ENCODE results near the gene DIPK1A.

Gene DIPK1A

GRCh38 chr1:92961131-92961895 is at the start of gene DIPK1A:
Gene DIPK1A, minus strand, starts transcription at chr1:92961462. Its CDS starts 33 bp downstream, at chr1:92961429.
- peak; percentile 48 to 52 for DNase-seq (ENCODE audit: low read depth in 1 of 2, low spot score in 1 of 2)

DNA sequence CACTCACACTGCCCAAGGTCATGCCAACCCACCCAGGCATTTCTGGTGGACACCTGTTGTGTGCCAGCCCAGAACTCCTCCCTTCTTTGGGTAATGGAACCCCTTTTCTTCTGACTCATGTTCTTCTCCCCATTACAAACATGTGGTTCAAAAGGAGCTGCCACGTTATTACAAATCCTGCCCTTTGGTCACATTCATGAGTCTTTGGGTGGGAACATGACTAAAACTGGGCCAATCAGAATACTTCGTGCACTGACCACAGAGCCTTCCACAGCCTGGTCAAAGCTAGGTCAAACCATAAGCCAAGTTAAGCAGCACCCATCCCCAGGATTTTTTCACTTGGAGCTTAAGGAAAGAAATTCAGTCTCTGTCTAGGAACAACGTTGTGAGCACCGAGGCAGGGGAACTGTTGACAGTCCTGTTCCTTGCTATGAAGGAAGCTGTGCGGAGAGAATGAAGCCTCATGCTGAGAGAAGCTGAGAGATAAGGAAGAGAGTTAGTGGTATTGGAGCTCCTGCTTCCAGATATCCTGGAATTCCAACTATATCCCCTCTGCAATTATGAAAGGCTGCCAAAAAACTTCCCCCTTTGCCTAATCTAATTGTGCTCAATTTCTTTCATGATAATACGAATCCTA is 46.8 kb upstream of the DIPK1A start:
- DNase-seq (ENCODE audit: low read depth in 1 of 2, low spot score in 1 of 2): no peak

- no peak for DNase-seq (ENCODE audit: low read depth in 1 of 2, low spot score in 1 of 2)
These were observed 44.0 kb upstream of the DIPK1A start for GRCh38 chr1:93005252-93005598.

- DNase-seq (ENCODE audit: low read depth in 1 of 2, low spot score in 1 of 2): no peak
These were observed 43.4 kb upstream of the DIPK1A start for GRCh38 chr1:93004566-93005251.

DNA sequence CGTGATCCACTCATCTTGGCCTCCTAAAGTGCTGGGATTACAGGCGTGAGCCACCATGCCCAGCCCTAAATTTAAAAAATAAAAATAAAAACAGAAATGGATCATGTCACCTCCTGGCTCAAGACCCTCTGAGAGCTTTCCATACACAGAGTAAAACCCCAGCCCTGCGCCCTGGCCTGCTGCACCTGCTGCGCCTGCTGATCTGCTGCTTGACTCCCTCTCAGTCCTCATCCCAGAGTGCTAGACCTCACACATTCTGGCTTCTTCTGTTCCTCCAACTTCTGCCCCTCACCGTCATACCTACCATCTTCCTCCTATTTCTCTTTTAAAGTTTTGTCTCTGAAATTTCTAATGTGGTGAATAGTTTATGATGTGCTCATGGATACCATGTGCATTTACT is 42.7 kb upstream of the DIPK1A start:
- DNase-seq (ENCODE audit: low read depth in 1 of 2, low spot score in 1 of 2): no peak

- DNase-seq (ENCODE audit: low read depth in 1 of 2, low spot score in 1 of 2): no peak
These were observed 41.5 kb upstream of the DIPK1A start for GRCh38 chr1:93002781-93003180.

DNA sequence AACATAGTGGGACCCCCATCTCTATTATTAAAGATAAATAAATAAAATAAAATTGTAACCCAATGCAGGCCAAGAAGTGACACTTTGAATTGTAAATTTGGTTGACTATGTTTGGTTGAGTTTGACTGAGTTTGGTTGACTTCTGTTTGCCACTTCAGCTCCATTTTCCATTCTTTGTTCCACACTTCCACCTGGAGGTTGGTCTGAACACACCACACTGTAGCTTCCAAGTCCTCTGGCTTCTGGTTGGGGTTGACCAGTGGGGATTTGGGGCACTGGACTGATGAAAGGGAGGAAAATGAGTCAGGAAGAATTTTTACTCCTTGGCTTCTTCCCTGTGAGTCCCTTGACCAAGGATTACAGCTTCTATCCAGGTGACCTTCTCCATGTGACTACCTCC is 40.6 kb upstream of the DIPK1A start:
- no peak for DNase-seq (ENCODE audit: low read depth in 1 of 2, low spot score in 1 of 2)

DNA sequence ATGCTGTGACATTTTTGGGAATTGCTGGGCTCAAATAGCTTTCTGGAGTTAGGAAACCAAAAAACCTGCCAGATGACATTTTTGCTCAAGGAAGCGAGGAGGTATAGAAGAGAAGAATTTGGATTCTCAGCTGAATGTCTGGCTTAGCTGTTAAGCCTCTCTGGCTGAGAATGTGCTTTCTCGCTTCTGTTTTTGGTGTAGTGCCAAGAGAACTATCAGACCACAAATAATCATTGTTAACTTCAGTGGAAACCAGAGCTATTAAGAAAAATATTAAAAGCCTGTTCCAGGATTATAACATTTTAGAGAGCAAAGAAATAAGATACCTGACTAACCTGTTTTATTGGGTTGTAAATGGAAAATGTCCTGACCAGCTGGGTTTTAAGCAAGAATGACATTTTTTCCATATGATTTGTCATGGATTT is 39.5 kb upstream of the DIPK1A start:
- DNase-seq (ENCODE audit: low read depth in 1 of 2, low spot score in 1 of 2): no peak

GRCh38 chr1:93000291-93000690 is 39.0 kb upstream of the DIPK1A start:
- DNase-seq (ENCODE audit: low read depth in 1 of 2, low spot score in 1 of 2): no peak

DNA sequence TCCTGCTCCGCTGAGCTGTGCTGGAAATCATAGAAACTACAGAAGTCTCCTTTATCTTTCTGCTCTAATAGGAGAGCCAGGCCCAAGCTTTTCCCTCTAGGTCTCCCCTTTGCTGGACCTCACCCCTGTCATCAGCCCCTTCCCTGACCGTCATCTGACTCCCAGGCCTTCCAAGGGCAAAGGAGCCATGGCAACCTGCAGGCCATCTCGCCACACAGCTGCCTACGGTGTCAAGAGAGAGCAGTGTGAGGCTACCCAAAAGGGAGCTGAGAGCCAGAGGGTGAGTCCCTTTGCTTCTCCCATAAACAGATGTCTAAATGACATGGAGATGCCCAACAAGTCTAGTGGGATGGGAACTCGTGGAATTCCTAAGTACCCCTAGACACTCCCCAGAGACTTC is 37.6 kb upstream of the DIPK1A start:
- no peak for DNase-seq (ENCODE audit: low read depth in 1 of 2, low spot score in 1 of 2)

DNA sequence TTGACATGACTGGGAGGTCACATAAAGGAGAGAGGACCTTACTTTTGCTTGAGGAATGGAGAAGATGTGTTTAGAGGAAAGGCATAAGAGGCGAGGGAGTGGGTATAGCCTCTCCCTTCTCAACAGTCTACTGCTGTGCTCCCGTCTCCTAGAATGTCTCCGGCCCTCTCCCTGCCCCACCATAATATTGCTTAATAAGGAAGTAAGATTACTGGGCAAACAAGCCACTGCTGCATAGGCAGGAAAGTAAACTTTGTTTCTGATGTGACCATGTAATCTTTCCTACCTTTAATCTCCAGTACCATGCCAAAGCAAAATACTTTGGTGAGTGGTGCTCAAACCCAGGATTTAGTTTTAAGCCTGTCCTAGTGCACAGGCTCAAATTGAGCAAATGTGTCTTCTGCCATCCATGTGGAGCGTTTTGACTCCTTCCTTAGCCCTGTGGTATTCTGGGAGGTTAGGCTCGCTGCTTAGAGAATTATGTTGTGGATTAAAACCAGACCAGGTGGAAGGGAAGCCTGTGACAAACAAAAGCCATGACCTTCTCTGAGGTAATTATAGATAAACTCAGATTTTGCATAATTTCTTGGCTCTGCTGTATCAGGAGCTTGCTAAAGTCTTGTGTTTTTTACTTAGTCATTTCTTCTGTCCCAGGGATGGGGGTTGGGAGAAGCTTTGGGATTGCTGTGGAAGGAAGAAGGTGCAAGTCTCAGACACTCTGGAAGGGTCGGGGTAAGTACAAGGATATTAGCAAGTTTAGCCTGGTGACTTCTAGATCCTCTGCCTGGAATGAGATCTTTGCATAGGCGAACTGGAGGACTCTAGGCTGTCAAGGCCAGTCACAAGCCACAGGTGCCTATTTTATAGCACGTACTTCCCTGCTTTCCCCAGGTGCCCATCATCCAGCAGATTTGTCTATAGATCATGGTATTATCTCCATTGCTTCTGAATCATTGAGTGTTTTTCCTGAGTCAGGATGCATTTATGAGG is 34.5 kb upstream of the DIPK1A start:
- no peak for DNase-seq (ENCODE audit: low read depth in 1 of 2, low spot score in 1 of 2)

GRCh38 chr1:92994105-92994712 is 32.9 kb upstream of the DIPK1A start:
- peak in 1 of 2 donors; percentile 48 for DNase-seq (ENCODE audit: low read depth in 1 of 2, low spot score in 1 of 2)

DNA sequence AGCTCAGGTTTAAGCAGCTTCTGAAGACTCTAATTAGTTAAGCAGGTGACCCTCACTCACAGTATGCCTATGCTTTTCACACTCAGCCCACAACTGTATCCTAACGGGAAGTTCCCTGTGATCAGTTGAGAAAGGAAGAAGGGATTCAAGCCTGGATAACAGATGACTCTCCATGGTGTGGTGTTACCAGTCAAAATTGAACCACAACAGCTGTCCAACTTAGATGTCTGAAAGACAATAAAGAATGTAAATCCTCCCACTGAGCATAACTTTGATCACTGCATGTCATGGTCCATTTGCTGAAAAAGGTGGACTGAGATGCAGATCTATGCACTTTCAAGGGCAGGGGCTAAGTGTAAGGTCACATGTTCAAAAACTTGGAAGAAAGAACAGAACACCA is 32.3 kb upstream of the DIPK1A start:
- DNase-seq (ENCODE audit: low read depth in 1 of 2, low spot score in 1 of 2): no peak

- no peak for DNase-seq (ENCODE audit: low read depth in 1 of 2, low spot score in 1 of 2)
These were observed 31.6 kb upstream of the DIPK1A start for GRCh38 chr1:92992877-92993276.

GRCh38 chr1:92992054-92992453 is 30.8 kb upstream of the DIPK1A start:
- DNase-seq (ENCODE audit: low read depth in 1 of 2, low spot score in 1 of 2): no peak

GRCh38 chr1:92990828-92991227 is 29.6 kb upstream of the DIPK1A start:
- DNase-seq (ENCODE audit: low read depth in 1 of 2, low spot score in 1 of 2): no peak

DNA sequence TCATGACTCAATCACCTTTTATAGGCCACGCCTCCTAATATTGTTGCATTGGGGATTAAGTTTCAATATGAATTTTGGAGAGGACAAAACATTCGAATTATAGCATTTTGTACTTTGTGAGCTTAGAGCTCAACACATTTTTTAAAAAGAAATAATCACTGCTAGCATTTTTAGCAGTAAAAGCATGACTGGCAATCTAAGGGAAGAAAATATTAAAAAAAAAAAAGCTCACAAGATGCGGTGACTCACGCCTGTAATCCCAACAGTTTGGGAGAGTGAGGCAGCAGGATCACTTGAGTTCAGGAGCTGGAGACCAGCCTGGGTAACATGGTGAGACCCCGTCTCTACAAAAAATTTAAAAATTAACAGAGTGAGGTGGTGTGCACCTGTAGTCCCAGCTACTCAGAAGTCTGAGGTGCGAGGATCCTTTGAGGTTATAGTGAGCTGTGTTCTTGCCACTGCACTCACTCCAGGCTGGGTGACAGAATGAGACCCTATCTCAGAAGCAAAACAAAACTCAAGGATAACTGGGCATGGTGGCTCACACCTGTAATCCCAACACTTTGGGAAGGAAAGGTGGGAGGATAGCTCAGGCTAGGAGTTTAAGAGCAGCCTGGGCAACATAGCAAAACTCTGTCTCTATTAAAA is 28.8 kb upstream of the DIPK1A start:
- no peak for DNase-seq (ENCODE audit: low read depth in 1 of 2, low spot score in 1 of 2)

DNA sequence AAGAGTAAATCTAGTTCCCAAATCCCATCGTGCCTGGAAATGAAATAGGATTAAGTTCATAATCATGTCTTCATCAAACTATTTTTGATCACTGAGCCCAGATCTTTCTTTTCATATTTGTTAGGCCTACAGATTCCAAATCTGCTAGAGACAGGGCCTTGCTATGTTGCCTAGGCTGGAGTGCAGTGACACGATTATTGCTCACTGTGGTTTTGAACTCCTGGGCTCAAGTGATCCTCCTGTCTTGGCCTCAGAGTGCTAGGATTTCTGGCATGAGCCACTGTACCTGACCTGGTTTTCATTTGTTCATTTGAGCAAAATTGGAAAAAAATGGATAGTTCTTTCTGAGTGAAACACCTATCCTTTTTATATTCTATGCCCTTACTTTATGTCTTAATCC is 28.0 kb upstream of the DIPK1A start:
- no peak for DNase-seq (ENCODE audit: low read depth in 1 of 2, low spot score in 1 of 2)

DNA sequence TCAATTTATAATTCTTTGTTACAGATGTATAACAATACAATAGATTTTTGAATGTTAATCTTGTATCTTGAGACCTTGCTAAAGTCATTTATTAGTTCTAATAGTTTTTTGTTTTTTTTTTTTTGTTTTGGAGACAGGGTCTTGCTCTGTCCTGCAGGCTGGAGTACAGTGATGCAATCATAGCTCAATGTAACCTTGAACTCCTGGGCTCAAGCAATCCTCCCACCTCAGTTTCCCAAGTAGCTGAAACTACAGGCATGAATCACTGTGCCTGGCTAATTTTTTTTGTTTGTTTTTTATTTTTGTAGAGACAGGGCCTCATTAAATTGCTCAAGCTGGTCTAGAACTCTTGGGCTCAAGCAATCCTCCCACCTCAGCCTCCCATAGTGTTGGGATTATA is 26.2 kb upstream of the DIPK1A start:
- no peak for DNase-seq (ENCODE audit: low read depth in 1 of 2, low spot score in 1 of 2)

DNA sequence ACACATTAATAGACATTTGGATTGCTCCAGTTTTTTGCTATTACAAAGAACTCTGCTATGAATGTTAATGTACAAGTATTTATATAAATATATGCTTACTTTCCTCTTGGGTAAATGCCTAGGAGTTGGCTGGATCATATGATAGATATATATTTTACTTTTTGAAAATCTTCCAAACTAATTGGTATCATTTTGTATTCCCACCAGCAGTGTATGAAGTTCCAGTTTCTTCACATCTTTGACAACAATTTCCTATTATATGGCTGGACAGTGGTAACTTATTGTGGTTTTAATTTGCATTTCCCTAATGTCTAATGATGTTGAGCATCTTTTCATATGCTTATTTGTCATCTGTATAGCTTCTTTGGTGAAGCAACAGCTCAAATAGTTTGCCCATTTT is 23.8 kb upstream of the DIPK1A start:
- DNase-seq (ENCODE audit: low read depth in 1 of 2, low spot score in 1 of 2): no peak

All from stimulated activated CD4-positive, alpha-beta T cell treated with anti-CD3 and anti-CD28 coated beads, Interleukin-15, amount 100 ng/mL, for 1 hour (primary cell).